Body of pancreas (tissue), 4 donors: ENCODE results near the gene CD14.

ENCODE experiments used
- POLR2A ChIP-seq, 3 donors: fragments of 450-650 bp; IDR thresholded peaks; one replicate each; pipeline ENCODE4 v1.6.1; 2016; ENCODE audit warnings: antibody characterized with exemption in 3 of 3, mild to moderate bottlenecking in 2 of 3
- TF ChIP-seq, protein P1 (sequence below), 7 experiments: fragments of 450-650 bp in 4 of 7; fragments of 200-600 bp in 3 of 7; sonication (generic) in 3 of 7; IDR thresholded peaks; one replicate each; pipeline ENCODE4 v1.5.1; 2016 to 2019; ENCODE audit warnings: antibody characterized with exemption in 7 of 7

DNA sequence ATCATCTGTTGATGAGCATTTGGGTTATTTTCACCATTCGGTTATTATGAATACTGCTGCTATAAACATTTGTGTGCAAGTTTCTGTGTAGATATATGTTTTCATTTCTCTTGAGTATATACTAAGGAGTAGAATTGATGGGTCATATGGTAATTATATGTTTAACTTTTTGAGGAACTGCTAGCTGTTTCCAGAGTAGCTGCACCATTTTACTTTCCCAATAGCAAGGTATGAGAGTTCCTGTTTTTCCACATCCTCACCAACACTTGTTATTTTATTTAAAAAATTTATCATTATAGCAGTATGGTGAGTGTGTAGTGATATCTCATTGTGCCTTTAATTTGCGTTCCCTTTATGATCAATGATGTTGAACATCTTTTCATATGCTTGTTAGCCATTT lies 29.2 kb downstream of the CD14 start:
- no peak for TF ChIP-seq POLR2A (IDR thresholded peaks at IDR 0.05)
- TF ChIP-seq, protein P1, sequence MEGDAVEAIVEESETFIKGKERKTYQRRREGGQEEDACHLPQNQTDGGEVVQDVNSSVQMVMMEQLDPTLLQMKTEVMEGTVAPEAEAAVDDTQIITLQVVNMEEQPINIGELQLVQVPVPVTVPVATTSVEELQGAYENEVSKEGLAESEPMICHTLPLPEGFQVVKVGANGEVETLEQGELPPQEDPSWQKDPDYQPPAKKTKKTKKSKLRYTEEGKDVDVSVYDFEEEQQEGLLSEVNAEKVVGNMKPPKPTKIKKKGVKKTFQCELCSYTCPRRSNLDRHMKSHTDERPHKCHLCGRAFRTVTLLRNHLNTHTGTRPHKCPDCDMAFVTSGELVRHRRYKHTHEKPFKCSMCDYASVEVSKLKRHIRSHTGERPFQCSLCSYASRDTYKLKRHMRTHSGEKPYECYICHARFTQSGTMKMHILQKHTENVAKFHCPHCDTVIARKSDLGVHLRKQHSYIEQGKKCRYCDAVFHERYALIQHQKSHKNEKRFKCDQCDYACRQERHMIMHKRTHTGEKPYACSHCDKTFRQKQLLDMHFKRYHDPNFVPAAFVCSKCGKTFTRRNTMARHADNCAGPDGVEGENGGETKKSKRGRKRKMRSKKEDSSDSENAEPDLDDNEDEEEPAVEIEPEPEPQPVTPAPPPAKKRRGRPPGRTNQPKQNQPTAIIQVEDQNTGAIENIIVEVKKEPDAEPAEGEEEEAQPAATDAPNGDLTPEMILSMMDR (IDR thresholded peaks at IDR 0.05), result no peak
